Chondrocyte (in vitro differentiated cells): ENCODE data around the gene EHD3. TPM values are rescaled to one million over a fixed set of nuclear protein-coding genes. Genes with fewer than 3 reads are reported as not detected.

Experiments used
- DNase-seq: peaks from one replicate; pipeline ENCODE4 v3.0.0; 2021; ENCODE audit warnings: mixed read lengths, low spot score
- H3K27ac Mint-ChIP-seq: one replicate; pipeline ENCODE4 v1.8.0; 2021; ENCODE audit warnings: mild to moderate bottlenecking, moderate library complexity, mixed read lengths; ENCODE audit not compliant: unreplicated experiment
- H3K27me3 Mint-ChIP-seq: 2 replicates; pipeline ENCODE4 v1.8.0; 2021; ENCODE audit warnings: low read depth, mixed read lengths
- H3K36me3 Mint-ChIP-seq: 2 replicates; pipeline ENCODE4 v1.8.0; 2021; ENCODE audit warnings: low read depth, mixed read lengths
- H3K4me1 Mint-ChIP-seq: 2 replicates; pipeline ENCODE4 v1.8.0; 2021; ENCODE audit warnings: low read depth, mild to moderate bottlenecking, mixed read lengths
- H3K4me3 Mint-ChIP-seq: one replicate; pipeline ENCODE4 v1.8.0; 2021; ENCODE audit warnings: mild to moderate bottlenecking, moderate library complexity, mixed read lengths; ENCODE audit not compliant: unreplicated experiment
- H3K9me3 Mint-ChIP-seq: 2 replicates; pipeline ENCODE4 v1.8.0; 2021; ENCODE audit warnings: low read depth, mixed read lengths
- total RNA-seq: library from RNA; stranded (reverse); gene quantifications from 3 replicates; pipeline ENCODE4 v1.2.1, GENCODE V29; 2021
- TF ChIP-seq, protein P1 (sequence below): fragments of 200-600 bp; sonication (generic); IDR thresholded peaks from 2 replicates; pipeline ENCODE4 v1.5.0; 2021; ENCODE audit warnings: antibody characterized with exemption, mild to moderate bottlenecking, moderate library complexity

EHD3 gene
- total RNA-seq, 1 donor from 2014 or later: 24.0 TPM

DNA sequence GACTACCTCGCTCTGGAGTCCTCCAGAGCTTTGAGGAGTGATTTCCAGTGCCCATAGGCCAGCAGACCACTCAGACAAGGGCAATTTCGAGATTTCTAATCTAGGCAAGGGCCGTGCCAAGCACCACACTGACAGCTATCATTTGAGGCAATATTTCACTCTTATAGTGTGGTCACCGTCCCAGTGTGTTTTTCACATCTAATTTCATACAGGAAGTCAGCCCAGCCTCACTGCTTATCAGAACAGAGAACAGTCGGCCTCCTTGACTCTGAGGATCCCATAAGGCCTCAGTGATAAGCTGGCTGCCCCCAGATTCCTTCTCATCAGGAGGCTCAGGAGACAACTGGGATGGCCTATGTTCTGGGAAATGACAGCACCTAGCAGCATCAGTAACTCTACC is 17.2 kb upstream of the EHD3 start:
- Mint-ChIP-seq H3K4me3 (no peak overlapping the region), H3K36me3 (peaks cover 2% of the 10 kb centered on the region), H3K9me3 (no peaks in the 10 kb centered on the region), H3K27ac (no peak overlapping the region), H3K27me3 (peaks cover 19% of the 10 kb centered on the region), H3K4me1 (no peaks in the 10 kb centered on the region)
- TF ChIP-seq, protein P1, sequence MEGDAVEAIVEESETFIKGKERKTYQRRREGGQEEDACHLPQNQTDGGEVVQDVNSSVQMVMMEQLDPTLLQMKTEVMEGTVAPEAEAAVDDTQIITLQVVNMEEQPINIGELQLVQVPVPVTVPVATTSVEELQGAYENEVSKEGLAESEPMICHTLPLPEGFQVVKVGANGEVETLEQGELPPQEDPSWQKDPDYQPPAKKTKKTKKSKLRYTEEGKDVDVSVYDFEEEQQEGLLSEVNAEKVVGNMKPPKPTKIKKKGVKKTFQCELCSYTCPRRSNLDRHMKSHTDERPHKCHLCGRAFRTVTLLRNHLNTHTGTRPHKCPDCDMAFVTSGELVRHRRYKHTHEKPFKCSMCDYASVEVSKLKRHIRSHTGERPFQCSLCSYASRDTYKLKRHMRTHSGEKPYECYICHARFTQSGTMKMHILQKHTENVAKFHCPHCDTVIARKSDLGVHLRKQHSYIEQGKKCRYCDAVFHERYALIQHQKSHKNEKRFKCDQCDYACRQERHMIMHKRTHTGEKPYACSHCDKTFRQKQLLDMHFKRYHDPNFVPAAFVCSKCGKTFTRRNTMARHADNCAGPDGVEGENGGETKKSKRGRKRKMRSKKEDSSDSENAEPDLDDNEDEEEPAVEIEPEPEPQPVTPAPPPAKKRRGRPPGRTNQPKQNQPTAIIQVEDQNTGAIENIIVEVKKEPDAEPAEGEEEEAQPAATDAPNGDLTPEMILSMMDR: no peak
- DNase-seq: no peak

DNA sequence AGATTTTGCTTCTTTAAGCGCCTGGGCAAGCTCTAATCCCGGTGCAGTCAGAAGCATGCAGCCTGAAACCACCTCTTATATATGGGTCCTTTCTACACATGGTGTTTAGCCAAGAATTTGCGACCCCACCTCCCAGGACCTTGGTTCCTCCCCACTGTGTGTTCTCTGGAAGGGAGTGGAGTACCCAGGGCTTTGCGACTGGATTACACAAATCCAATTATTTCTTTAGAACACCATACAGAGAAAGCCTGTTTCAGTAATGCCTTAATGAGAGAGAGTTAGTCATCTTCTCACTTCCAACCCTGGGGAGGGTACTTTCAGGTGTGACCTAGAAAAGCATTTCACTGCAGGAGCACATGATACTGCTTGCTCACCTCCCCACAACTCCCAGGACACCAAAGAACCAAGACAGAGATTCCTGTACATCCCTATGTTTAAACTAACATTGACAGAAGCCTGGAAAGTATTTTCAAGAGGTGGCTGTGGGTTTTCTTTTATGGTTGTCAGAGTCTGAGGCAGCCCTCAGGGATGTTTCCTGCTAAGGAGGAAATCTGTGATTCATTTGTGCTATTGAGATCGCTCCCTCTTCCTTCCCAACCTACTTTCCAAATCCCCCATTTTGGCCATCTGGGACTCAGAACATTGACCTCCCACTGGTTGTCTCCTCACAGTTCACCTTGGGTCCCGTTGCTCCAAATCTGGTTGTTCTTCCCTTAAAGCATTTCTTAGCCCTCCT is 16.3 kb upstream of the EHD3 start, which contains the start of gene CAPN14:
Gene CAPN14, minus strand, starts transcription at position 51 of the 736 bp plus-strand sequence. CDS start 12,068 bp downstream, outside the sequence.
- TF ChIP-seq, protein P1: no peak
- Mint-ChIP-seq H3K36me3 (peaks cover 2% of the 10 kb centered on the region), H3K4me3 (no peak within 1 kb of the TSS), H3K27me3 (peaks cover 28% of the 10 kb centered on the region), H3K27ac (no peak within 1 kb of the TSS), H3K4me1 (no peaks in the 10 kb centered on the region), H3K9me3 (no peaks in the 10 kb centered on the region)
- no peak for DNase-seq

DNA sequence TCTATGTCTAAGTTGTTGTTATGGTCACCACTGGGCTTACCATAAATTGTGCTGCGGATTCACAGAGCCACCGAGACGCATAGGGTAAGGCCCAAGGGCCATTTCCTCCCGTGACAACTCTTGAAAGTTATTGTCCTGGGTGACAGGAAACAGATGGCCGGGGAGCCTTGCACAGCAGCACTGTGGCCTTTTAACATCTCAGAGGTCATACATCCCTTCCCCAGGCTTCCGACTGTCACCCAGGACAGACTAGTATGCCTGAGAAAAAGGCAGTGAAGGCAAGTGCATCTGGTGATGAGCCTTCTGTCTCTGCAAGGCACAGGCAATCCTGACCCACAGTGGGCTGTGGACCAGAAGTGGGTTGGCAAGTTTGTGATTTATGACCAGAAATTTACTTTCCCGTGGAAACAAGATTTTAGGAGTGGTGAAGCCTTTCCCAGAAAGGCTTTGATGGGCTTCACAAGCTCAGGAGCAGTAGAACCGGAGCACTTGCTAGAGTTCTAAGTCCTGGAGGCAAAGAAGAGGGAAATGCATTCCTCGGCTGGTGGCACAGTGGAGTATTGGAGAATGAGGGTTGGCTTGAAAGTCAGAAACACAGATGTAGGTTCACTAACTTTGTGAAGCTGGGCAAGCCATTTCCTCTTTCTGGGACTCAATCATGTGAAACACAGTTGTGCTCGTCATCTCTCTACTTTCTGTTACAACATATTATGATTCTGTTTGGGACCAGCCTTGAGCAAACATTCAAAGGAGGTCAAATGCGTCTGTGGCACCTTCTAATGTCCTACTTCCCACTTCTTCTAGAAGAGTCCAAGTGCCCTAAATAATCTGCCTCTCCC is 14.6 kb upstream of the EHD3 start:
- Mint-ChIP-seq H3K4me1 (no peaks in the 10 kb centered on the region), H3K9me3 (no peaks in the 10 kb centered on the region), H3K27ac (no peak overlapping the region), H3K27me3 (peaks cover 42% of the 10 kb centered on the region), H3K4me3 (no peak overlapping the region), H3K36me3 (peaks cover 2% of the 10 kb centered on the region)
- TF ChIP-seq, protein P1: no peak
- DNase-seq: no peak

DNA sequence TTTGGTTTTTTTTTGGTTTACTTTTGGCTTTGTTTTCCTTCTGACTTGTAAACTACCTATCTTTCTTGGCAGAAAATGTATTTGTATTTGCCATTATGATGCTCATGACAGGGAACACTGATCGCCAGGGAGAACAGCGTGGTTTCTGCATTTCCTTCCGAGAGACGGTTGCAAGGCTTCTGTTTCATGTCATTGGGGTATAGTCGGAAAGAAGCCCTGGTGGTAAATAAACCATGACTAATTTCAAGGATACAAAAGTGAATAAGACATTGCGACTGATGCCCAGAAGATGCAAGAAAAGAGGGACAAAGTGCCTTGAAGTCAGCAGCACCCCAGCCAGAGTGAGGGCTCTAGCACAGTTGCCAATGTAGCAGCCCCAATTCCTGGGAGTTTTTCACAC is 12.4 kb upstream of the EHD3 start:
- H3K4me1 Mint-ChIP-seq: no peaks in the 10 kb centered on the region
- no peak for DNase-seq
- H3K9me3 Mint-ChIP-seq: no peaks in the 10 kb centered on the region
- peaks cover 2% of the 10 kb centered on the region for H3K36me3 Mint-ChIP-seq
- no peak overlapping the region for H3K4me3 Mint-ChIP-seq
- H3K27me3 Mint-ChIP-seq: peaks cover 51% of the 10 kb centered on the region
- no peak overlapping the region for H3K27ac Mint-ChIP-seq
- TF ChIP-seq, protein P1: no peak

DNA sequence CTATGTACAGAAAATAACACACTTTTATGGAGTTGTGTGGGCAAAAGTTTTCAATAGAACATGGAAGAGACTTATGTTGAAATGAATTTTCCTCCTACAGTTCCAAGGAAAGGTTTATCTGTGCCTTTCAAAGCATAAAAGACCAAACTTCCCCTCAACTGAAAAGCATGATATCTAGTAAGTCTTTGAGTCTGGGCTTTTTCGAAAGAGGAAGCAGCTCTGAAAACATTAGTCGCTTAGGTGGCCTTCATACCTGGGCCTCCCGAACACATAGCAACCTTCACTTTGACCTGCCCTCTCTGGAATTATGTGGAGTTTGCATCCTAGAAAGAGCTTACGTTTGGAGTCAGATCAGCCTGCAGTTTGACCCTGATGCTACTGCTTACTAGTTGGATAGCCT is 11.9 kb upstream of the EHD3 start:
- H3K9me3 Mint-ChIP-seq: no peaks in the 10 kb centered on the region
- H3K27ac Mint-ChIP-seq: no peak overlapping the region

More for the DNA sequence above, 11.9 kb upstream of the EHD3 start:
- no peak overlapping the region for H3K4me3 Mint-ChIP-seq
- H3K27me3 Mint-ChIP-seq: peaks cover 56% of the 10 kb centered on the region
- no peaks in the 10 kb centered on the region for H3K4me1 Mint-ChIP-seq
- TF ChIP-seq, protein P1: no peak
- DNase-seq: no peak
- H3K36me3 Mint-ChIP-seq: peaks cover 2% of the 10 kb centered on the region
